ENCODE results near the gene SAA4. TPM values are rescaled to one million over a fixed set of nuclear protein-coding genes. Genes with fewer than 3 reads are reported as not detected.

Gene SAA4
- polyA plus RNA-seq, 1 donor from 2014 or later = 0.58 TPM

DNA sequence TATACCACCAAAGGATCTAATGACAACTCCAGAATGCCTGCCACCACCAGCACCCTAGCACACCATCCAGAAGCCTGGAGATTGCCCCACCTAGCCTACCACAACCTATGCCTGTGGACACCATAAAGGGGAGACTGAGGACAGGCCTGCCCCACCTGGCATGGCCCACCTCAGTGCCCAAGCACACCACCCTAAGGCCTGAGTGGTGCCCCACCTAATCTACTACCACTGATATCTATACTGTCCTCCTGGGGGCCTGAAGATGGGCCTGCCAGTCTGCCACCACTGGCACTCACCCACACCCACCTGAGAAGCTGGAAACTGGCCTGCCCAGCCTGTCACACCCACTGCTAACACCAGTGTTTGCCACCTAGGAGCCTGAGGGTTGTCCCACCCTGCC is 31.8 kb downstream of the SAA4 start:
- Histone ChIP-seq H3K4me3 (ENCODE audit: low read length) (no peak overlapping the region), H3K4me2 (ENCODE audit: low read length) (no peak overlapping the region), H3F3A (ENCODE audit: insufficient read depth, low read length, poor library complexity, severe bottlenecking) (no peaks in the 10 kb centered on the region), H4K20me1 (ENCODE audit: insufficient read depth) (no peaks in the 10 kb centered on the region), H3K36me3 (ENCODE audit: insufficient read depth, low read length) (no peaks in the 10 kb centered on the region), H3K79me2 (replicated peaks; ENCODE audit: insufficient read depth, low read length) (no peaks in the 10 kb centered on the region), H3K9ac (ENCODE audit: low read length) (no peak overlapping the region), H3K27me3 (ENCODE audit: insufficient read depth, low read depth, low read length) (no peaks in the 10 kb centered on the region), H3K9me2 (ENCODE audit: insufficient read depth, low read length) (no peaks in the 10 kb centered on the region), H2AFZ (ENCODE audit: low read depth, low read length) (no peak overlapping the region), H3K9me3 (ENCODE audit: low read length) (no peaks in the 10 kb centered on the region), H3K27ac (ENCODE audit: low read length) (no peak overlapping the region)
- TF ChIP-seq TAF1 (IDR thresholded peaks at IDR 0.05; ENCODE audit: low read depth) (no peak), EP300 (conservative IDR thresholded peaks at IDR 0.05; ENCODE audit: poor library complexity, severe bottlenecking) (no peak), REST (IDR thresholded peaks at IDR 0.05; ENCODE audit: borderline replicate concordance) (no peak), CTCF (IDR thresholded peaks at IDR 0.05; ENCODE audit: poor library complexity, severe bottlenecking) (no peak), EZH2 (IDR thresholded peaks at IDR 0.05; ENCODE audit: borderline replicate concordance, insufficient read depth, low read length, poor library complexity, severe bottlenecking) (no peak), POLR2AphosphoS5 (IDR thresholded peaks at IDR 0.05) (no peak), MXI1 (conservative IDR thresholded peaks at IDR 0.05; ENCODE audit: poor library complexity, severe bottlenecking) (no peak), SMC3 (conservative IDR thresholded peaks at IDR 0.05; ENCODE audit: poor library complexity) (no peak), RAD21 (conservative IDR thresholded peaks at IDR 0.05) (no peak)

DNA sequence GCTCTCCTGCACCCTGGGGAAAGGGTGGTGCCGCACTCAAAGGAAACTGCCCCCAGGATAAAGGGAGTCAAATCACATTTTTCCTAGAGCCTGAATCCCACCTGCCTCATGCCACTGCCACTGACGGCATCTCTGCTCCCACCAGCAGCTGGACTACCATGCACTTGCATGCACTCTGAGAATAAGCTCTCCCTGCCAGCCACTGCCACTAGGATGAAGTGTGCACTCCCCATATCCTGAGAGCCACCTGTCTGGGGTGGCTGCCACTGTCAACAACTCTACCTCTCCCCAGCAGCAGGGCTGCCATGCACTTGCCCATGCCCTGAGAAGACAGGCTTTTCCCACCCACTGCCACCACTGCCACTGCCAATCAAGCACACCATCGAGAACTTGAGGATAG is 32.4 kb downstream of the SAA4 start:
- Histone ChIP-seq H4K20me1 (ENCODE audit: insufficient read depth) (no peaks in the 10 kb centered on the region), H2AFZ (ENCODE audit: low read depth, low read length) (no peak overlapping the region), H3K9me2 (ENCODE audit: insufficient read depth, low read length) (no peaks in the 10 kb centered on the region), H3K27ac (ENCODE audit: low read length) (no peak overlapping the region), H3K27me3 (ENCODE audit: insufficient read depth, low read depth, low read length) (no peaks in the 10 kb centered on the region), H3K4me3 (ENCODE audit: low read length) (no peak overlapping the region), H3K9me3 (ENCODE audit: low read length) (no peaks in the 10 kb centered on the region), H3K9ac (ENCODE audit: low read length) (no peak overlapping the region), H3K36me3 (ENCODE audit: insufficient read depth, low read length) (no peaks in the 10 kb centered on the region), H3K4me2 (ENCODE audit: low read length) (no peak overlapping the region), H3K79me2 (replicated peaks; ENCODE audit: insufficient read depth, low read length) (no peaks in the 10 kb centered on the region), H3F3A (ENCODE audit: insufficient read depth, low read length, poor library complexity, severe bottlenecking) (no peaks in the 10 kb centered on the region)
- TF ChIP-seq EP300 (conservative IDR thresholded peaks at IDR 0.05; ENCODE audit: poor library complexity, severe bottlenecking) (no peak), MXI1 (conservative IDR thresholded peaks at IDR 0.05; ENCODE audit: poor library complexity, severe bottlenecking) (no peak), RAD21 (conservative IDR thresholded peaks at IDR 0.05) (no peak), POLR2AphosphoS5 (IDR thresholded peaks at IDR 0.05) (no peak), REST (IDR thresholded peaks at IDR 0.05; ENCODE audit: borderline replicate concordance) (no peak), CTCF (IDR thresholded peaks at IDR 0.05; ENCODE audit: poor library complexity, severe bottlenecking) (no peak), TAF1 (IDR thresholded peaks at IDR 0.05; ENCODE audit: low read depth) (no peak), EZH2 (IDR thresholded peaks at IDR 0.05; ENCODE audit: borderline replicate concordance, insufficient read depth, low read length, poor library complexity, severe bottlenecking) (no peak), SMC3 (conservative IDR thresholded peaks at IDR 0.05; ENCODE audit: poor library complexity) (no peak)
